AG10803 (cell line): ENCODE measurements around the gene RPL39.
"Not testable (repeated sequence)": the region's sequence is repeated elsewhere in the genome, so short reads cannot be mapped to it uniquely, and the experiment has no call there.

Experiments
- DNase-seq: peaks from one replicate; pipeline ENCODE4 v3.0.0; 2010; ENCODE audit warnings: low read depth
- H3K4me3 ChIP-seq: 2 replicates; pipeline ENCODE4 v1.5.1; 2011; ENCODE audit warnings: mild to moderate bottlenecking, low read length, control low read depth
- CTCF ChIP-seq: conservative IDR thresholded peaks from 2 replicates; pipeline ENCODE4 v1.5.1; 2011; ENCODE audit warnings: mild to moderate bottlenecking, low read length, control low read depth, inconsistent platforms

RPL39 gene

DNA sequence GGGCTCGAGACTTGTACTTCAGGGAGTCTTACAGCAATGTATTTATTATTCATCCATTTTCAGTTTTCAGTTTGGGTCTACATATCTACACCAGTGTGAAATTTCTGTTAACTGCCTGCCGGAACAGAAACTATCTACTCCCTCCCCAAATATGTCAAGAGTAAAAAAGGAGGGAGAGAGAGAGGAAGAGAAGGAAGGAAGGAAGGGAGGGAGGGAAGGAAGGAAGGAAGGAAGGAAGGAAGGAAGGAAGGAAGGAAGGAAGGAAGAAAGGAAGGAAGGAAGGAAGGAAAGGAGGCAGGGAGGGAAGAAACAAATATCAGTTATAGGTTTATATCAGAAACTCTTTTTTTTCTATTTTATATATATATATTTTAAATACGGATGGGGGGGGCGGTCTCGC is 12.6 kb downstream of the RPL39 start:
- DNase-seq = no peak
- no peak for TF ChIP-seq CTCF
- H3K4me3 ChIP-seq = no peak overlapping the region

DNA sequence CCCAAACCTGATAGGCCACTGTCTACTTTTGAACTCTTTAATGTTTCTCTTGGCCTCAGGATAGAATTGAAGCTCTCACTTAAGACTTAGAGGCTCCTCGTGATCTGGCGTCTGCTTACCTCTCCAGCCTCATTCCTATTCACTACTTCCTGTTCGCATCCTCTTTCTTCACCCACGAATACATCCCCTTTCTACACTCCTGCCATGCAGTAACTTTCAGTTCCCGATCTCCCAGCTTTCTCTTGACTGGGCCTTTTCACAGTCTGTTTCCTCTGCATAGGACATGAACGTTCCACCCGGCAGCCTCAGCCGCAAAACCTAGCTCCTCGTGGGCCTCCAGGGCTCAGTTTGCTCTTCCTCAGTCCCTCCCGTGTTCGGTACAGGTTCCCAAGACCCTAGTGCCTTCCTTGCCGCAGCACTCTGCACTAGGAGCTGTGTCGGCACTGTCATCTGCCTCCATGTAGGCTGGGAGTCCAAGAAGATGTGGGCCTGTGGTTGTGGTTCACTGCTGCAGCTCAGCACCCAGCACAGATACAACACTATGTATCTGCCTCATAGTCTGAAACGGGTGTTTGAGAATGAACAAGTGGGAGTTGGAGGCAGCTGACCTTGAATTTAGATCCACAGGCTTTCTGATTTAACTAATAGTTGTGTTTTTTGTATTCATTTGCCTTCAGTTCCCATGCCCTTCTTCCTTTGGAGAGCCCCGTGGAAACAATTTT is 15.8 kb downstream of the RPL39 start:
- no peak overlapping the region for H3K4me3 ChIP-seq
- TF ChIP-seq CTCF = no peak
- DNase-seq = no peak

DNA sequence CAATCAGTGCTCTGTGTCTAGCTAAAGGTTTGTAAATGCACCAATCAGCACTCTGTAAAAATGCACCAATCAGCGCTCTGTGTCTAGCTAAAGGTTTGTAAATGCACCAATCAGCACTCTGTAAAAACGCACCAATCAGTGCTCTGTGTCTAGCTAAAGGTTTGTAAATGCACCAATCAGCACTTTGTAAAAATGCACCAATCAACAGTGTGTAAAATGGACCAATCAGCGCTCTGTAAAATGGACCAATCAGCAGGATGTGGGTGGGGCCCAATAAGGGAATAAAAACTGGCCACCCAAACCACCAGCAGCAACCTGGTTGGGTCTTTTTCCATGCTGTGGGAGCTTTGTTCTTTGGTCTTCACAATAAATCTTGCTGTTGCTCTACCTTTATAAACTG is 22.0 kb downstream of the RPL39 start:
- H3K4me3 ChIP-seq, DNase-seq: not testable (repeated sequence)

GRCh38 chrX:119768436-119768835 is 23.0 kb downstream of the RPL39 start:
- DNase-seq, H3K4me3 ChIP-seq: not testable (repeated sequence)

- DNase-seq = no peak
- TF ChIP-seq CTCF = no peak
- H3K4me3 ChIP-seq = no peak overlapping the region
Observed at GRCh38 chrX:119763836-119764387, 27.5 kb downstream of the RPL39 start.

GRCh38 chrX:119763181-119763580 is 28.2 kb downstream of the RPL39 start:
- no peak for TF ChIP-seq CTCF
- H3K4me3 ChIP-seq = no peak overlapping the region
- DNase-seq = peak; percentile 91

DNA sequence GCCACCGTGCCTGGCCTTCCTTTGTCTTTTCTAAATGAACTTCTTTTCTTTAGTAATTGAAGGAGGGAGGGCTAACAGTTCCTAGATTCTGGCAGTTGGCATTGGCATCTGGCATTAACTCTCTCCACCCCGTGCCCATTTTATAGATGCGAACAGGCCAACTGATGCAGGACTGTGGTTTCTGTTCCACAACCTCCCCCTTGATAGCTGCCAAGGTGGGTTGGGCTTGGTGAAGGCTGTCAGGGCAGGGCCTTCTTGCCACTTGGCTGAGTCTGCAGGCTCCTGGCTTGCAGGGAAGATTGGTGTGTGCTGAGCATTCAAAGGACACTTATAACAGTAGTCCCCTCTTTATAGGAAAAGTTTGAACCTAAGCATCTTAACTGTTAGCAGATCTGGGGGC is 28.7 kb downstream of the RPL39 start:
- peak; percentile 61 for DNase-seq
- TF ChIP-seq CTCF = no peak
- H3K4me3 ChIP-seq = no peak overlapping the region

DNA sequence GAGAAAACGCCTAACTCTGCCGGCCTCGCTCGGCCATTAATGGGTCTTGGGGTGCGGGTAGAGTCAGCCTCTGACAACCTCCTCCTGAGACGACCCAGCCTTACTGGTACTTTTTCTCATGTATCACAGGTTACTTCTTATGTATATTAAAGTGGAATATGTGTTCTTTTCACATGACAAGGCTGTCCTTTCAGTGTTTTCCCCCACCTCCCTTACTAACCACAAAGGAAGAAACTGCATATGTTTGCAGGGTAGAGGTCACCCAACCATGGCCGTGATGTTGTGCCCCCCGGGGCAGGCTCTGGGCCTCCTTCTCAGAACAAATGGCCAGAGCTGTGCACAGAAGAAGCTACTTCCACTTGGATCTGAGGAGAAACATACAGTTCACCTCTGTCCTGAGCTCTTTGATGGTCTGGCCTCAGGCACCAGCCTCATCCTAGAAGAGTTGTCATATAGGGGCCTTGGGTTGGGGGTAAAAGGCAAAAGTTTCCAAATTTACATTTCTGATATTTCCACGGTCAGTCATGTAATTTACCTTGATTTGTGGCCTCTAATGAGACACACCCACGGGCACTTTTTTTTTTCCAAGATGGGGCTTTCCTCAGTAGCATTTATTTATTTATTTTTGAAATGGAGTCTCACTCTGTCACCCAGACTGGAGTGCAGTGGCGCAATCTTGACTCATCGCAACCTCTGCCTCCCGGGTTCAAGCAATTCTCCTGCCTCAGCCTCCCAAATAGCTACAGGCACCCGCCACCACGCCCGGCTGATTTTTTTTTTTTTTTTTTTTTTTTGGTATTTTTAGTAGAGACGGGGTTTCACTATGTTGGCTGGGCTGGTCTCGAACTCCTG is 31.2 kb downstream of the RPL39 start:
- no peak for DNase-seq
- no peak for TF ChIP-seq CTCF
- H3K4me3 ChIP-seq = no peak overlapping the region
